Astrocyte of the cerebellum (primary cell): Measurements from ENCODE around the gene EGFR.

ENCODE experiments used
- DNase-seq: peaks from one replicate; pipeline ENCODE4 v3.0.0-alpha.2; 2011; ENCODE audit warnings: low read depth
- H3K4me3 ChIP-seq: 2 replicates; pipeline ENCODE4 v1.5.1; 2011; ENCODE audit warnings: mild to moderate bottlenecking, low read depth, low read length, moderate library complexity
- CTCF ChIP-seq: IDR thresholded peaks from 2 replicates; pipeline ENCODE4 v1.5.1; 2012; ENCODE audit warnings: low read length, low read depth, moderate library complexity, mild to moderate bottlenecking; ENCODE audit errors: missing control alignments
- in situ Hi-C: cut with HindIII; loops from 2 replicates; pipeline ENCODE4 v1.10.0; 2017; ENCODE audit warnings: low sequenced_read_pairs

Gene EGFR

DNA sequence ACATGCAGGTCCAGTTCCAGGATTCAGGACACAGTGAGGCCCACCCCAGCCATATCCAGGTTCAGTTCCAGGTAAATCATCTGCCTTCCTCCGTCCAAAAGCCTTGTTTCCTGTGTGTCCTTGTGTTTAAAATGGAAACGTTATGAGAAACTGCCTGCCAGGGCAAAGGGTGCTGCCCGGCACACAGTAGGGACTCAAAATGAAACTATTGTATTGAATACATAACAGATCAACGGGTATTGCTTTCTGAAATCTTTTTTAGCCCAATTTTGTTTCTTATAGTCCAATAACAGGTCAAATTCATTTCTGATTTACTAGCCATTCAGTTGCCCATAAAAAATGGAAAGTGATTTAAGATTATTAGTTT lies 115.5 kb downstream of the EGFR start:
- no peak for TF ChIP-seq CTCF
- DNase-seq, result no peak
- in situ Hi-C loops, result no loop called here
- H3K4me3 ChIP-seq, result no peak overlapping the region

DNA sequence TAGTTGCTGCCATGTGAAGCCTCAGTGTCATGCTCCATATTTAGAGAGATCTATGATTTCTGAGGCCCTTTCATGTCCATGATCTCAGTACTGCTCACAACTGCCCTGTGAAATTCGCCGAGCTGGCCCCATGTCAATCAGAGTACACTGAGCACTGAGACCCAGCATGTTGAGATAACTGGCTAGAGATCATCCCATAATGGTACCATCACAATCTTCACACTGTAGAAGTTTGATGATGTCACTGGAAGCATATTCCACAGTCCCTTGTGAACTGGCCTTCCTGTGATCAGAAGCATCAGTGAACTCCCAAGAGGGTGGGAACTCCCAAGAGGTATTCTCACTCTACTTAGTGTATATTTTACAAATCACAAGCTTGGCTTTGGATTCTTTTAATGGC lies 116.0 kb downstream of the EGFR start:
- in situ Hi-C loops, result no loop called here
- no peak overlapping the region for H3K4me3 ChIP-seq
- no peak for DNase-seq
- TF ChIP-seq CTCF, result no peak

DNA sequence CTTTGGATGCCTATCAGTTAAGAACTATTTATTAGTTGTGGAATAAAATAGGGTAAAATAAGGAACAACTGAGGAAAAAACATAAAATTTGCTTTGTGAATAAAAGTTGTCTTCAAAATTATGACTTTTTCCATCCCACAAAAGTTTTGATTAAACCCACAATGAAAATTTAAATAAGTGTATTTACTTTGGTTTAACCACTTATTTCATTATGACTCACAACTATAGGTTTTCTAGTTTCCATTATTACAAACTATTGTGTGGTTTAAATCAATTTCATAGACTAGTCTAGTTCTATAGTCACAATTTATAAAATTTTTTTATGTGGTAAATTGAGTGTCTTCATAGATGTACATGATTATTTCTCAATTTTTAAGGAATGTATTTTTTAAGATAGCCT lies 116.6 kb downstream of the EGFR start:
- no peak for TF ChIP-seq CTCF
- in situ Hi-C loops, result no loop called here
- no peak overlapping the region for H3K4me3 ChIP-seq
- no peak for DNase-seq

GRCh38 chr7:55138663-55139062 lies 119.8 kb downstream of the EGFR start:
- no peak for TF ChIP-seq CTCF
- in situ Hi-C loops, result no loop called here
- H3K4me3 ChIP-seq, result no peak overlapping the region
- DNase-seq, result no peak

DNA sequence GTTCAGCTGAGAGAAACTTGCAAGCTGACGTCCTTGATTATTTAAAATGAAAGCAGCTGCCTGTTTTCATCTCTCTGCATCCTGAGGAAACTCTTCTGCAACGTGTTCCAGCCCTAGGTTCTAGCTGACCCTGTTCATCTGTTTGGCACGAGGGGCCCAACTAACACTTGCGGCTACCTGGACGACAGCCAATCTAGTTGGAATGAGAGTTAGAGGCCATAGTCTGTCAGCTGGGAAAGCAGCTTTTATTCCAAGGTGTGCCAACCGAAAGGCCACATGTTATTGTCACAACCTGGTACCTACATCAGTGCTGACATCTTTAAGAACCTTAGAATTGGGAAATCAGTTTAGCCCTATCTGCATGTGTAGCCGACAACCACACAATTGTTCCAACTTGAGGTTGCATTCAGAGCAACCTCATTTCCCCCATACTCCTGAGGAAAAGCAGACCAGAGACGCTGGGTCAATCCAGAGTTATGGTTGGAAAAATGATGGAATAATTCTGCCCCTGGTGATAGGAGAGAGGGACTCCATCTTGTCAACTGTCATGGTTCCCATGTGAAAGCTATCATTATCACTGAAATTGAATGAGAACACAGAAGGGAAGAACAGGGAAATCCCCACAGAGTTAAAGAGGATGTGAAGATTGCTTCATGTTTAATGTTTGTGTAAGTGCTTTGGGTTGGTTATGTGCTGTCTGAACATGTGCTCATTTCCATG lies 121.6 kb downstream of the EGFR start:
- H3K4me3 ChIP-seq, result no peak overlapping the region
- in situ Hi-C loops, result no loop called here
- no peak for TF ChIP-seq CTCF
- no peak for DNase-seq

- no peak overlapping the region for H3K4me3 ChIP-seq
- TF ChIP-seq CTCF, result no peak
- in situ Hi-C loops, result no loop called here
- DNase-seq, result no peak
Measured at GRCh38 chr7:55140941-55141278, 122.1 kb downstream of the EGFR start.
